ENCODE data around the gene FAM72D. TPM values are rescaled to one million over a fixed set of nuclear protein-coding genes. Genes with fewer than 3 reads are reported as not detected.
"Not testable (repeated sequence)": the region's sequence is repeated elsewhere in the genome, so short reads cannot be mapped to it uniquely, and the experiment has no call there.

Gene FAM72D
- polyA plus RNA-seq (2012; ENCODE audit: insufficient read length, low read depth): 1.3 TPM

GRCh38 chr1:145095284-145096057 is at the start of gene FAM72D, which contains the start of gene SRGAP2B:
TSS of gene FAM72D (plus strand) at chr1:145095974. CDS start at chr1:145096848, 874 bp downstream.
TSS of gene SRGAP2B (minus strand) at chr1:145095328. CDS start at chr1:145092901, 2,427 bp downstream.
- not testable (repeated sequence) for TF ChIP-seq POLR2AphosphoS5 (IDR thresholded peaks at IDR 0.05; ENCODE audit: low read depth, low read length); SIN3A (IDR thresholded peaks at IDR 0.05; ENCODE audit: borderline replicate concordance, insufficient read depth, low read length); REST (IDR thresholded peaks at IDR 0.05; ENCODE audit: insufficient read depth in 1 of 2, low read depth in 2 of 2, low read length in 2 of 2)
